HG03039 (cell line): Measurements from ENCODE around the gene ASS1.

Experiments
- ATAC-seq: cut with Tn5 transposase; IDR thresholded peaks from one replicate; pipeline ENCODE4 v1.9.1; 2021; ENCODE audit warnings: mild to moderate bottlenecking, moderate library complexity; ENCODE audit not compliant: unreplicated experiment

ASS1 gene

DNA sequence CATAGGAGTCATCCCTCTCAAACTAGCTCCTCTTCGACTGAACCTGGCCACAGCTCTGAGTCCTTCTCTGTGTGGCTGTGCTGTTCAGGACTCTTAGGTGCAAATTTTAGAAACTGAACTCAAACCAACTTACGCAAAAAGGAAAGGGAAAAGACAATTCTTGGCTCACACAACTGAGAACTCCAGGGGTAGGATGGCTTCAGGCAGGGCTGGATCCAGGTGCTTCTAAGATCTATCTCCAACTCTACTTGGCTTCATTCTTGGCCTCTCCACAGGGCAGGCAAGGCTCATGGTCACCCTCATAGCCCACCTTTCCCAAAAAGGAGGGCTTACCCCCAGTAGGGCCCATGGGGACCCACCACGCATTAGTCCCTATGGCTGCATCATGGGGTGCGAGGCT is 8.1 kb downstream of the ASS1 start:
- no peak for ATAC-seq

DNA sequence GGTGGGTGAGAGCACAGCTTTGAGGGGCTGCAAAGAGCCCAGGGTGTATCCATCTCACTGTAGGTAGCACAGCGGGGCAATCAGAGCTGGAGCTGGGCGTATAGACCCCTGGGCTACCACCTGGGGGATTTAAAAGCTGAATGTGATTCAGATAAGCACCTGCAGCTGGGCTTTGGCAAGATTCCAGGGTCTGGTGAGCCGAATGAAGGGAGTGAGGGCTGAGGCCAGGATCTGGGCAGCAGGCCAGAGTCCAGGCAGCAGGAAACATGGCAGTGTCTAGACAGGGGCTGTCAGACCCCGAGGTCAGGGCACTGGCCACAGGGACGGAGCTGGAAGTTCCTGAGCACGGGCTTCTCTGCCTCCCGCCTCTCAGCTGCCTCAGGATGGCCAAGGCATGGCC is 8.7 kb downstream of the ASS1 start:
- ATAC-seq: no peak

DNA sequence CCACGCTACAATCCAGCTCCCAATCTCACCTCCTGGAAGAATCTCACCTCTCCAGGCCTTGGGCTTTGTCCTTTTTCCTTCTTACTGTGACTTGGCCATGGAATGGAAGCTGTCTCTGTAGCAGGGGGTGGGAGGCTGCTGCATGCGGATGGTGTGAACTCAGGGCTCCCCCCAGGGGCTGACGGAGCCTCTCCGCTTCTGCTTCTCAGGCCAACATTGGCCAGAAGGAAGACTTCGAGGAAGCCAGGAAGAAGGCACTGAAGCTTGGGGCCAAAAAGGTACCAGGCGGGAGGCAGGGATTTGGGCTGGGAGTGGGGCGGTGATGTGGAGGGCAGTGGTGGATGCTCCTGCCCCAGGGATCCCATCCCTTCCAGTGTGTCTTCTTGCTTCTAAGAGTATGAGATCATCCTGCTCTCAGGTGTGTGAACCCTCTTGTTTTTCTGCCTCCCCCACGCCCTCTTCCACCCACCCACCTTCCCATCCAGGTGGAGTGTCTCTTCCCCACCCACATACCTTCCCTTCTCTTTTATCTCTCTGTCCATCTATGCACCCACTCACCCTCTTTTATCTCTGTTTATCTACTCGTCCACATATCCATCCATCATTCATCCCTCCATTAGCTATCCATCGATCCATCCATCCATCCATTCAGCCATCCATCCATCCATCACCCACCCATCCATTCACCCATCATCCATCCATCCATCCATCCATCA is 9.5 kb downstream of the ASS1 start:
- no peak for ATAC-seq

DNA sequence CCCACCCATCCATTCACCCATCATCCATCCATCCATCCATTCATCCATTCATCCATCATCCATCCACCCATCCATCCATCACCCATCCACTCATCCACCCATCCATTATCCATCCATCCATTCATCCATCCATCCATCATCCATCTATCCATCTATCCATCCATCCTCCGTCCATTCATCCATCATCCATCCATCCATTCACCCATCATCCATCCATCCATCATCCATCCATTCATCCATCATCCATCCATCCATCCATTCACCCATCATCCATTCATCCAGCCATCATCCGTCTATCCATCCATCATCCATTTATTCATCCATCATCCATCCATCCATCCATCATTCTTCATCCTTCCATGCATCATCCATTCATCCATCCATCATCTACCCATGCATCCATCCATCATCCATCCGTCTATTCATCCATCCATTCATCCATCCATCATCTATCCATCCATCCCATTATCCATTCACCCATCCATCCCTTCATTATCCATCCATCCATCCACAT is 10.1 kb downstream of the ASS1 start:
- no peak for ATAC-seq

DNA sequence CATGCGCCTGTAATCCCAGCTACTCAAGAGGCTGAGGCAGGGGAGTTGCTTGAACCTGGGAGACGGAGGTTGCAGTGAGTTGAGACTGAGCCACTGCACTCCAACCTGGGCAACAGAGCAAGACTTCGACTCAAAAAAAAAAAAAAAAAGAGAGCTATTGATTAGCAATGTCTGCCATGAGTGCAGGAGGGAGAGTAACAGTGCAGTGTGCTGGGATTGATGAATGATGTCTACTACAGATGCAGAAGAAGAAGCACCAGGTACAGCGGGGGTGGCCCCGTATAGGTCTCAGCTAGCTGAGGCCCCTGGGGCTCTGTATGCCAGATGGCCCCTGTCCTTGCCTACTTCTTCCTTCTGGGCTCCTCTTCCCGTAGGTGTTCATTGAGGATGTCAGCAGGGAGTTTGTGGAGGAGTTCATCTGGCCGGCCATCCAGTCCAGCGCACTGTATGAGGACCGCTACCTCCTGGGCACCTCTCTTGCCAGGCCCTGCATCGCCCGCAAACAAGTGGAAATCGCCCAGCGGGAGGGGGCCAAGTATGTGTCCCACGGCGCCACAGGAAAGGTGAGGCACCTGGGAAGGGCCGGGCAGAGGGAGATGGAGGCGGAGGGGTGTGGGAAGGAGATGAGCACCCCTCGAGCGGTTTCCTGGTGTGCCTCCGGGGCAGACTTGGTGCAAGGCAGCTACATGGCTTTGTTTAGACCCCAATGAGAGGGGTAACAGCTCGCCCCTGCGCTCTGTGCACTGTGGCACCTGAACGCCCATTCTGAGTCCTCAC is 13.5 kb downstream of the ASS1 start:
- ATAC-seq: no peak

DNA sequence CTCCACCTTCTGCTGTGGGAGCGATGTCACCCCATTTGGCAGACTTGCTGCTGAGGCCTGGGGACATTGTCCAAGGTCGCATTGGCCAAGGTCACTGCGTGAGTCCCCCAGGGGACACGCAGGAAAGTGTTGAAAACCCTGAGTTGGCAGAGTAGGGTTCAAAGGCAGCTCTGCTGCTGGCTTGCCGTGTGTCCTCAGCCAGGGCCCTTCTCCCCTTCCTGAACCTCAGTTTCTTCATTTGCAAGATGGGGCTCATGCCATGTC is 14.0 kb downstream of the ASS1 start:
- no peak for ATAC-seq

DNA sequence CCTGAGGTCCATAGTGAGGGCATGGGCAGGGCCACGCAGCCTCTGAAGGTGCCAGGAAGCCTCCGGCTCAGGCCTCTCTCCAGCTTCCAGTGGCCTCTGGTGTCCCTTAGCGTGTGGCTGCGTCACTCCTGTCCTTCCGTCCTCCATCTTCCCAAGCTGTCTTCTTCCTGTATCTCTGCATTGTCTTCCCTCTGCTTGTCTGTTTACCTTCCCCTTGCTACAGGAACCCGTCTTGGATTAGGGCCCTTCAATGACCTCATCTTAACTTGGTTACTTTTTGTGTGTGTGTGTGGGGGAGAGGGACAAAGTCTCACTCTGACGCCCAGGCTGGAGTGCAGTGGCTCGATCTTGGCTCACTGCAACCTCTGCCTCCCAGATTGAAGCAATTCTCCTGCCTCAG is 14.4 kb downstream of the ASS1 start:
- no peak for ATAC-seq

DNA sequence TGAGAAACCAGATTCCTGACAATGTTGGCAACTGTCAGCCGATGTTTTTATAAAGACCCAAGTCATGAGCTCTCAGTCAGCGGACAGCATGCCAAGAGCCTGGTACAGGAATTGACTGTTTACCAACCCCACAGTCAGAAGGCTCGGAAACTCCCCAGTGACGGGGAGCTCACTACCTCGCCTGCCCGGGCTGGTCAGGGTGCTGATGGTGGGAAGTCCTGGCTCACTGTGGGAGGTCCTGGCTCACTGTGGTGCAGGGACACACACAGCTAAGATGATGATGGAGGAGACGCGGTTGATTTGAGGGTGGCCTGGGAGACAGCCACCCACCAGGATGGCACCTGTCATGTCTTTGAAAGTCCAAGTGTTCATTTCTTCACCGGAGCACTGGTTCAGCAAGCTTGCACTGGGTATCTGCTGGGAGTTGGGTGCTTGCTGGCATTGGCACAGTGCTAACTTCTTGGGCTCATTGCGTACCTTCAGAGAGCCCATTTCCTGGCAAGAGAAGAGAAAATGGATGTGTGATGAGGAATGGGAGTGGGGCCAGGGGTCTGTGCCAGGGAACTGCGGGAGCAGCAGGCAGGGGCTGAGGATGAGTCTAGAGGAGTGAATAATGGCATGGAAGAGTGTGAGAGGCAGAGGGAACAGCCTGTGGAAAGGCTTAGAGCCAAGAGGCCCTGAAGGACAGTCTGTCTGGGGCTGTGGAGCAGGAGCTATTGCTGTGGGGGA is 15.3 kb downstream of the ASS1 start:
- ATAC-seq: no peak

DNA sequence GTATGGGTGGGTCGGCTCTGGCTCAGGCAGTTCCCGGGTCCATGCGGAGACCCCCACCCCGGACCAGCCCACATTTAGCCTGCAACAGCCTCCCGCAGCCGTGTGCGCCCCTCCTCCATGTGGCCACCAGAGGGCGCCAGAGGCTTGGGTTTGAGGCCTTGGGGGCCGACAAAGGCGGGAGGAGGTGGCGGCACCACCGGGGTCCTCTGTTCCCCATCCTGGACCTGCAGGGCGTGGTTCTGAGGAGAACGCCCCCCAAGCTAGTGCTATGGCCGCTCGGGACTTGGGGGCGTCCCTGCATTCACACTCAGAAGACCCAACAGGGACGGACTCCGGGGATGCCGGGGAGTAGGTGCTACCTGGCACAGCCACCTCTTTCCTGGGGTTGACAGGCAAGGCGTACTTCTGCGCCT is 16.5 kb downstream of the ASS1 start:
- ATAC-seq: no peak

DNA sequence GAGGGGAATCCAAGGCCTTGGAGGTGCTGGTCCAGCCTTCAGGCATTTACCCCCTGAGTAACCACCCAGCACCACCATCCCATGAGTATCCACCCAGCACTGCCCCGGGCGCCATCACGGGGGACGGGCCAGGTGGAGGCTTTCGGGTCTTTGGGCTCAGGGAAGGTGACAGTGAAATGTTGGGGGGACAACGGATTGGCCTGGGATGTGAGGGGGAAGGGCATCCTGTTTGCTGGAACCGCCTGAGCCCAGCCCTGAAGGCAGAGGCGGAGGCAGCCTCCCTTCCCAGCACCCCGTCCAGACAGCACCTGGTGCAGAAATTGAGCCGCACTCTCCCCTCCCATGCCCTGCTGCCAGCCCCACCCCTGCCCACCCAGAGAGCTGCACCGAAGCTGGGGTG is 17.0 kb downstream of the ASS1 start:
- ATAC-seq: no peak

DNA sequence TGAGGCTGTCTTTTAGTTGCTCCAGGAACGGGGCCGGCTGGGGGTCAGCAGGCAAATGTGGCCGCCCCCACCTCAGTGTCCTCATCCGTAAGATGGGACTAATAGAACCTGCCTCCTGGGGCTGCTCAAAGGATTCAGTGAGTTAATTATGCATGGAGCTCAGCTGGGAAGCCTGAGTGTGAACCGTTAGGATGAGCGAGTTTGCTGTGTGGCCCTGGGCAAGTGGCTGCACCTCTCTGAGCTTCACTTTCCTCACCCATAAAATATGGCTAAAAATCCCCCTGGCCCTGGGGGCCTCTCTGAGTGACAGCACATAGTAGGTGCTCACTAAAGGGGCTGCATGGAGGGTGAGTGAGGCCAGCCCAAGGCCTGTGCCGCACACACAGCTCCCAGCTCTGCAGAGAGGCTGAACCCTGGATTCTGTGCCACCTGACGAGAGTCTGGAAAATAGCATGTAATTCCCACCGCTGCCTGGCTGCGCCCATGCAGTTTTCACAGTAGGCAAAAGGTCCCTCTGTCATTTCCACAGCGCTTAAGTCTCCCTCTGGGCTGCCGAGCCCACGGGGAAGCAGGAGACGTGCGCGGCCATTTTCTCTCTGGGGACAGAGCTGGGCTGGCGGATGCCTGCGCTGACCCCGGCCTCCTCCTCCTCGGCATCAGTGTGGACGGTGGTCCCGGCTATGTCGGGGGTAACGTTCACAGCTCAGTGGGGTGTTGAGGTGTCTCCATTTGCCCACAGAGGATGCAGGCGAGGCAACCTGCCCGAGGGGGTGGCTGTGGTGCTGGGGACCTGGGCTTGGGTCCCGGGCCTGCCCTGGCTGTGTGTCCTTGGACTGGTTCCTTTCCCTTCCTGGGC is 18.2 kb downstream of the ASS1 start:
- no peak for ATAC-seq

DNA sequence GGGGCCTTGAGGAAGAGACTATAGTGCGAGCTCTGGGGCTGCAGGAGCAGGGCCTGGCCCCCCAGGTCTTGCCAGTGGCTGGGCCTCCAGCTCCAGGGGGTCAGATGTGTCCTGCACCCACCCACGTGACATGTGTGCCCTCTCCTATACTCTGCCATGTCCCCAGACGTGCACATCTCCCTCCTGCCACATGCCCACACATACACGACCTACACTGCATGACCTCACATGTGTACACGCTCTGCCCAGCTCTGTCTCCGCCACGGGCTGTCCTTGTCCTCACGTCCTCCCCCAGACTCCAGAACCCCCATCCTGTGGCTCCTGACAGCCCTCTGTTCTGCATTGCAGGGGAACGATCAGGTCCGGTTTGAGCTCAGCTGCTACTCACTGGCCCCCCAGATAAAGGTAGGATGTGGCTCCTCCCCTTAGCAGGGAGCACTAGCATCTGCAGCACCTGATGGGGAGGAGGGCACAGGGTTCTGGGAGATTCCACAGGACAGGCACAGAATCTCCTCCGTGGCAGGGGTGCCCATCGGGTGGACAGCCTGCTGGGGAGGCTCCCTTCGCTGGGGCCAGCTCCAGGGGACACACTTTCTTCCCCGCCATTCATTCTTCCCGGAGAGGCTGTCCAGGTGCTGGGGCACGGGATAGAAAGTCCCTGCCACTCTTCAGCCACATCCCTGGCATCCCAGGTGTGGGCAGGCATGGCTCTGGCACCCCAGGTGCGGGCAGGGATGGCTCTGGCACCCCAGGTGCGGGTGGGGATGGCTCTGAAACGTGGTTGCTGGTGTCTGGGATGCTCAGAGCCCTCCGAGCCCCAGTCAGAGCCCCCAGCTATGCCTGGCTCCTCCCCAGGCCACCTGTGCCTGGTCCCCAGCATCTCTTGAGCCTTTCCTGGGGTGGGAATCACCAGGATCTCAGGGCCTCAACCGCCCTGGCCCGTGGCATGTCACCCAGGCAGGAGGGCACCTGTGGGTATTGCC is 19.3 kb downstream of the ASS1 start:
- ATAC-seq: no peak

DNA sequence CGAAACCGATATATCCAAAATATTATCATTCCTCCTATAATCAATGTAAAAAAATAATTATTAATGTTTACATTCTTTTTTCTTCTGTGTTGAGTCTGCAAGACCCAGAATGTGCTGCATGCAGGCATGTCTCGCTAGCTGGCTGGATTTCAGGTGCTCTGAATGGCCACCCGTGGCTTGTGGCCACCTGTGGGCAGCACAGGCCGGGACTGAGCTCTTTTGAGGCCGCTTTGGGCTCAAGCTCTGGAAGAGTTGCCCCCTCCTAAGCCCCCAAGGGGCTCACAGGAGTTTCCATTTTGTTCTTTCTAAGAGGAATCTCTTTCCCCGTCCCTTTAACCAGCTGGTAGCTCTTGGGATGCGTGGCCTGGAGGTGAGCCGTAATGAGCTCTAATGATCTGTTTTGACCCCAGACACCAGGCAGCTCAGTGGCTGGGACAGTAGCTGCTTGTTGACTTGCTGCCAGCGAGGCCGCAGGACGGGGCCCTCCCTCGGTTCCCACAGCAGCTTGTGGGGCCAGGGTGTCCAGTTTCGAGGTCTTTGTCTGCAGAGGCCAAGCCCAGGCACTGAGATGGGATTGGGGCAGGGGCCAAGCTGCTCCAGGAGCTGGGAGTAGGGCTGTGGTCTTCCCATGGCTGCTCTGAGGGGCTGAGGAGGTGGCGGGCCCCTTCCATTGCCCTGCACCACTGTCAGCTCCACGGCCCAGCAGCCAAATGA is 20.8 kb downstream of the ASS1 start:
- no peak for ATAC-seq

DNA sequence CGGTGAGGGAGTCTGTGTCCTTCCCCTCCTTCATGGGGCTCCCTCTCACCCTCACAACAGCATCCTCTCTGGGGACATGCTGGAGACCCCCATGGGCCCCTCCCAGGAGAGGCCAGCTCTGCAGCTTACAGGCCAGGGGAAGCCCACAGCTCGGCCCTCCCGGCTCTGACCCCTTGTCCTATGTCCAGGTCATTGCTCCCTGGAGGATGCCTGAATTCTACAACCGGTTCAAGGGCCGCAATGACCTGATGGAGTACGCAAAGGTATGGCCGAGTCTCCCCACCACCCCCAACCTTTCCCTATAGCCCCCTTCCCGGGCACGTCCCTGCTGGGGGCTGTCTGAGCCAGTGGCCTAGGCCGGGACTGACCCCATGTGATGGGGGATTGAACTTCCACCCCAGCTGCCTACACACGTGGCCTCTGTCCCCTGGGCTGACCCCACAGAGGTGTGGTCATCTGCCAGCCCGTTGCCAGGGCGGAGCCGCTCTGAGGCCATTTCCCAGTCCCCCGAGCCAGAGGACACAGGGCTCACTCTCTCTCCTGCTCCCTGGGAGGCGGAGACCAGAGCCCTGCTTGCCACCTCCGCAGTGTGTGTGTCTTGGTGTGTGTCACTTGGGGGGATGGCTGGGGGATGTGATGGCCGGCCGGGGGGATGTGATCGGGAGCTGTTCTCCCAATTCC is 21.9 kb downstream of the ASS1 start:
- ATAC-seq: no peak

DNA sequence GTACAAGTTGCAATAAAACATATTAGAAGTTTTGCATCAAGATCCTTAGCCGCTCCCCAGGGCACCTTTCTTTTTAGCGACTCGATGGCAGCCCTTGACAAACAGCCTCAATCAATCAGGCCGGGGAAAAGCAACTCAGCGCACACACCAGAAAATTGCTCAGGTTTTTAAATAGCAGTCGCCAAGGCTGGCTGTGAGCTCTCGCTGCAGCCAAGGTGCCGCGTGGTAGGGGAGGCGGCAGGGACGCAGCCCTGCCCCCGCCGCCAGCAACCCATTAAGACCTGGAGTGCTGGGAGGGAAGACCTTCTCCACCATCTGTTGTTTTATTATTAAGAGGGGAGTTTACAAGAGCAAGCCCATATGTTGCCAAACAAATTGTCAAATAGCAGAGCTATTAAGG is 22.6 kb downstream of the ASS1 start:
- ATAC-seq: no peak

DNA sequence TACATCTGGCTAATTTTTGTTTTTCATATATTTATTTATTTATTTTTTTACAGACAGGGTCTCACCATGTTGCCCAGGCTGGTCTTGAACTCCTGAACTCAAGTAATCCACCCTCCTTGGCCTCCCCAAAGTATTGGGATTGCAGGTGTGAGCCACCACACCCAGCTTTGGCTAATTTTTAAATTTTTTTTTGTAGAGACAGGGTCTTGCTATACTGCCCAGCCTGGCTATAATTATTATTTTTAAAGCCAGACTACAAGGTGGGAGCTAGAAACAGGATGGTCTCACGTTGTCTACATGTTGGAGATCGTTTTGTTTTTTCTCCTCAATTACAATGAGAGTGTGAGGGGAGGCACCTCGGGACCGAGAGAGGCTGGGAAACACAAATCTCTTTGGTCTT is 23.8 kb downstream of the ASS1 start:
- no peak for ATAC-seq

DNA sequence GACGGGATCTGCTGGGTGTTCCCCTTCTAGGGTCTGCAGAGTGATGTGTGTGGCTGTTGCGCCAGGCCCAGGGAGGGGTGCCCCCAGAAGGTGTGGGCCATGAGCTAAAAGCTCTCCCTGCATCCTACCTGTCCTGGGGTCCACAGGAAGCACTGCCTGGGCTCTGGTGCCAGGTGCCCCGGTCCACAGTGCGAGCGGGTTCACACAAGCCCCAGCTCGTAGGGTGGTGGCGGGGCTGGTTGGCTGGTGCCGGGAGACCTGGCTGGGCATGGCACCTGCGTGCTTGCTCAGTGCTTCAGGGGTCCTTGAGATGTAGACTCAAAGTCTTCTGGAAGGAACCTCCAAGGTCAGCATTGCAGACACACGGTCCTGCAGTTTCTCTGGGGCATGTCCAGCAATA is 25.5 kb downstream of the ASS1 start:
- ATAC-seq: no peak

DNA sequence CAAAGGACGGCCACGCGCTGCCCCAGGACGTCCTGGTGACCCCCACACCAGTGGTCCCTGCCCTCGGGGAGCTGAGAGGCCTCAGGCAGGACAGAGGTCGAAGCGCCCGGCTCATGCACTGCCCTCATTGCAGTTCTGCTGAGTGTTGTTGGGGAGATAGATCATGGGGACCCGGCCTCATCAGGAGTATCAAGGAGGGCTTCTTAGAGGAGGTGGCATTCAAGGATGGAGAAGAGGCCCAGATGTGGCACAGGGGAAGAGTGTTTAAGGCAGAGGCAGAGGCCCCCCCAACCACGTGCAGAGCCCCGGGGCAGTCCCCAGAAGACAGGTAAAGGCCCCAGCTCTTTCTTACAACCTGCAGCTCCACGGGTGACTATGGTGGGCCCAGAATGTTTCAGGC is 26.2 kb downstream of the ASS1 start:
- no peak for ATAC-seq
